HCT116 (cell line): ENCODE measurements around the gene ERBB4. TPM values are rescaled to one million over a fixed set of nuclear protein-coding genes. Genes with fewer than 3 reads are reported as not detected.
"Not testable (repeated sequence)": the region's sequence is repeated elsewhere in the genome, so short reads cannot be mapped to it uniquely, and the experiment has no call there.

ENCODE experiments used
- ATAC-seq: fragments of 200-7000 bp; cut with Tn5 transposase; 2 replicates; pipeline ENCODE4 v1.9.1; 2020; ENCODE audit warnings: mild to moderate bottlenecking, moderate library complexity
- BruUV-seq: library from RNA; stranded (reverse); fragments of 400-500 nt; replicated peaks from 2 replicates; lab custom pipeline; 2021; lab: Mats Ljungman, UMichigan
- CTCF ChIA-PET: fragments of 300-600 bp; sonication (Branson Sonifier 250); formaldehyde crosslinking; loops from one replicate; lab custom pipeline; 2021; ENCODE audit warnings: antibody characterized with exemption; lab: Charles Lee
- POLR2A ChIA-PET: fragments of 300-600, 350-600 bp; sonication (Branson Sonifier 250); formaldehyde crosslinking; loops from one replicate; lab custom pipeline; 2021; ENCODE audit warnings: antibody characterized with exemption; lab: Charles Lee
- RAD21 ChIA-PET, 2 experiments: fragments of 300-600 bp; sonication (Branson Sonifier 250); formaldehyde crosslinking; loops; one replicate each; lab custom pipeline; 2023; ENCODE audit warnings: low total read pairs in 2 of 2; ENCODE audit not compliant: uncharacterized antibody in 2 of 2, unreplicated experiment in 2 of 2, low non-redundant PET in 1 of 2; lab: Charles Lee
- DNase-seq: peaks from one replicate; pipeline ENCODE4 v3.0.0-alpha.2; 2010; ENCODE audit warnings: low read depth, low spot score
- H2AFZ ChIP-seq: fragments of 200-600 bp; shearing (Covaris generic), sonication (generic); 2 replicates; pipeline ENCODE4 v1.6.1; 2017; ENCODE audit warnings: low read depth, mixed run types, mixed read lengths, antibody characterized with exemption, low read length; ENCODE audit not compliant: poor library complexity, severe bottlenecking
- H3K27ac ChIP-seq: 2 replicates; pipeline ENCODE4 v1.5.1; 2012; ENCODE audit warnings: low read depth, low read length
- H3K27me3 ChIP-seq: fragments of 200-600 bp; sonication (generic); 2 replicates; pipeline ENCODE4 v1.6.1; 2016; ENCODE audit warnings: mixed run types, low read length, mixed read lengths; ENCODE audit not compliant: insufficient read depth
- H3K36me3 ChIP-seq, 2 experiments: fragments of 200-500 bp in 1 of 2; fragments of 200-600 bp in 1 of 2; sonication (Bioruptor generic) in 1 of 2; sonication (generic) in 1 of 2; 2 replicates each; pipeline versions ENCODE4 v1.5.1 to v1.6.1; 2014 to 2016; ENCODE audit warnings: low read length in 2 of 2, inconsistent platforms in 1 of 2, mixed read lengths in 1 of 2, mixed run types in 1 of 2; ENCODE audit not compliant: insufficient read depth in 2 of 2, control insufficient read depth in 1 of 2
- H3K4me1 ChIP-seq, 2 experiments: fragments of 200-600 bp in 1 of 2; sonication (generic) in 1 of 2; 2 replicates each; pipeline versions ENCODE4 v1.5.1 to v1.6.1; 2012 to 2017; ENCODE audit warnings: low read length in 2 of 2, inconsistent platforms in 1 of 2, mild to moderate bottlenecking in 1 of 2, mixed read lengths in 1 of 2, mixed run types in 1 of 2, moderate library complexity in 1 of 2; ENCODE audit not compliant: insufficient read depth in 2 of 2, control insufficient read depth in 1 of 2
- H3K4me2 ChIP-seq: fragments of 200-600 bp; sonication (generic); 2 replicates; pipeline ENCODE4 v1.6.1; 2017; ENCODE audit warnings: mixed run types, low read length, mixed read lengths
- H3K4me3 ChIP-seq, 2 experiments: fragments of 200-600 bp in 1 of 2; sonication (generic) in 1 of 2; replicated peaks in 1 of 2; 2 replicates each; pipeline ENCODE4 v1.5.1; 2011 to 2016; ENCODE audit warnings: low read length in 2 of 2, control low read depth in 1 of 2, low read depth in 1 of 2, mild to moderate bottlenecking in 1 of 2, mixed read lengths in 1 of 2, mixed run types in 1 of 2
- H3K79me2 ChIP-seq: fragments of 200-600 bp; sonication (generic); 2 replicates; pipeline ENCODE4 v1.6.1; 2017; ENCODE audit warnings: mild to moderate bottlenecking, mixed run types, low read length, moderate library complexity, mixed read lengths; ENCODE audit not compliant: insufficient read depth
- H3K9ac ChIP-seq: fragments of 200-600 bp; sonication (generic); 2 replicates; pipeline ENCODE4 v1.6.1; 2016; ENCODE audit warnings: low read length, mixed read lengths
- H3K9me2 ChIP-seq: fragments of 200-600 bp; sonication (generic), shearing (Covaris generic); 2 replicates; pipeline ENCODE4 v1.6.1; 2017; ENCODE audit warnings: mixed run types, mild to moderate bottlenecking, moderate library complexity; ENCODE audit not compliant: insufficient read depth
- H3K9me3 ChIP-seq, 2 experiments: fragments of 200-500 bp in 1 of 2; fragments of 200-600 bp in 1 of 2; sonication (Bioruptor generic) in 1 of 2; sonication (generic) in 1 of 2; 2 replicates each; pipeline ENCODE4 v1.6.1; 2014 to 2017; ENCODE audit warnings: low read length in 2 of 2, mixed read lengths in 2 of 2, inconsistent platforms in 1 of 2, low read depth in 1 of 2, mild to moderate bottlenecking in 1 of 2, mixed run types in 1 of 2, moderate library complexity in 1 of 2; ENCODE audit not compliant: control insufficient read depth in 1 of 2, insufficient read depth in 1 of 2
- H4K20me1 ChIP-seq: fragments of 200-600 bp; sonication (generic), shearing (Covaris generic); 2 replicates; pipeline ENCODE4 v1.6.1; 2017; ENCODE audit warnings: mixed run types, mild to moderate bottlenecking, moderate library complexity; ENCODE audit not compliant: insufficient read depth
- ELF1 ChIP-seq: IDR thresholded peaks from 2 replicates; pipeline ENCODE4 v1.6.1; 2012; ENCODE audit warnings: low read depth, borderline replicate concordance
- EZH2 ChIP-seq: fragments of 200-600 bp; sonication (generic); IDR thresholded peaks from 2 replicates; pipeline ENCODE4 v1.6.1; 2017; ENCODE audit warnings: antibody characterized with exemption, mixed run types
- POLR2AphosphoS5 ChIP-seq: IDR thresholded peaks from 2 replicates; pipeline ENCODE4 v1.6.1; 2011; ENCODE audit warnings: mild to moderate bottlenecking, low read depth, low read length, moderate library complexity
- RAD21 ChIP-seq: IDR thresholded peaks from 2 replicates; pipeline ENCODE4 v1.6.1; 2012; ENCODE audit warnings: low read depth, mild to moderate bottlenecking
- SRF ChIP-seq: IDR thresholded peaks from 2 replicates; pipeline ENCODE4 v1.6.1; 2012; ENCODE audit warnings: low read depth
- intact Hi-C: fragments of 100-400 bp; cut with micrococcal nuclease; formaldehyde crosslinking; loops from 2 replicates; pipeline ENCODE4 v1.10.0; 2022
- total RNA-seq: library from RNA; stranded (reverse); gene quantifications from one replicate; pipeline ENCODE4 v1.2.1, GENCODE V29; 2021; ENCODE audit not compliant: unreplicated experiment

The ERBB4 gene
- total RNA-seq, 1 experiment from 2014 or later, result 0.10 TPM

- H4K20me1 ChIP-seq, BruUV-seq, RAD21 ChIA-PET, CTCF ChIA-PET, H3K4me1 ChIP-seq, H3K9ac ChIP-seq, H3K36me3 ChIP-seq, ATAC-seq, H3K79me2 ChIP-seq, H2AFZ ChIP-seq, H3K4me3 ChIP-seq, H3K27me3 ChIP-seq, H3K4me2 ChIP-seq, DNase-seq, H3K9me2 ChIP-seq, intact Hi-C loops, H3K9me3 ChIP-seq, H3K27ac ChIP-seq, POLR2A ChIA-PET: not testable (repeated sequence)
These were observed 432.1 kb downstream of the ERBB4 start for GRCh38 chr2:212106536-212106935.

- no peaks in the 10 kb centered on the region for H3K27me3 ChIP-seq
- no peaks in the 10 kb centered on the region for H3K9me2 ChIP-seq
- DNase-seq (no peak), ATAC-seq (no peak)
- BruUV-seq, result no TSS peak
- H3K36me3 ChIP-seq, result no peaks in the 10 kb centered on the region
- ChIA-PET CTCF (no interaction called here), RAD21 (no interaction called here), POLR2A (no interaction called here)
- intact Hi-C loops, result no loop called here
- no peak overlapping the region for H3K4me2 ChIP-seq
- no peaks in the 10 kb centered on the region for H3K79me2 ChIP-seq
- no peak overlapping the region for H2AFZ ChIP-seq
- no peak overlapping the region for H3K4me3 ChIP-seq
- no peak overlapping the region for H3K27ac ChIP-seq
- H3K9me3 ChIP-seq, result no peaks in the 10 kb centered on the region
- H4K20me1 ChIP-seq, result no peaks in the 10 kb centered on the region
- H3K4me1 ChIP-seq, result no peaks in the 10 kb centered on the region
- TF ChIP-seq POLR2AphosphoS5 (no peak), EZH2 (no peak), RAD21 (no peak), ELF1 (no peak), SRF (no peak)
- no peak overlapping the region for H3K9ac ChIP-seq
These were observed 438.9 kb downstream of the ERBB4 start for GRCh38 chr2:212099658-212100057.
